CD4-positive, alpha-beta T cell treated with Interleukin-6 at 100 ng/mL for 8 hours (primary cell): ENCODE results near the gene ZC3H18.

Experiments
- DNase-seq: peaks from one replicate; pipeline ENCODE4 v3.0.0-alpha.2; 2020; ENCODE audit warnings: mixed read lengths, low spot score

The ZC3H18 gene

GRCh38 chr16:88681084-88681680 lies 111.0 kb downstream of the ZC3H18 start:
- peak; percentile 62 for DNase-seq
